ENCODE results near the gene KRTAP10-7. TPM values are rescaled to one million over a fixed set of nuclear protein-coding genes. Genes with fewer than 3 reads are reported as not detected.
A peak's percentile ranks its signal among the peaks of the same experiment; 100 is the strongest.
"Not testable (repeated sequence)": the region's sequence is repeated elsewhere in the genome, so short reads cannot be mapped to it uniquely, and the experiment has no call there.

The KRTAP10-7 gene
- total RNA-seq, 6 experiments from 2014 or later, result not detected

DNA sequence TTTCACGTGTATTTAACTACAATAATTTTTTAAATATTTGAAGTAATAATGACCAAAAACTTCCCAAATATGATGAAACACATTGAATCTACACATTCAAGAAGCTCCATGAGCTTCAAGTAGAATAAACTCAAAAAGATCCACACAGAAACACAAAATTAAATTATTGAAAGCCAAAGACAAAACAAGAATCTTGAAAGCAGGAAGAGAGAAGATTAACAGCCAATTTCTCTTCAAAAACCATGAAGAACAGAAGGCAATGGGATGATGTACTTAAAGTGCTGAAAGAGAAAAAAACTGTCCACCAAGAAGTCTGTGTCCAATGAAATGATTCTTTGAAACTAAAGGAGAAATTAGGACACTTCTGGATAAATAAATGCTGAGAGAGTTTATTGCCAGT, 31.7 kb downstream of the KRTAP10-7 start:
- TF ChIP-seq, protein P1, sequence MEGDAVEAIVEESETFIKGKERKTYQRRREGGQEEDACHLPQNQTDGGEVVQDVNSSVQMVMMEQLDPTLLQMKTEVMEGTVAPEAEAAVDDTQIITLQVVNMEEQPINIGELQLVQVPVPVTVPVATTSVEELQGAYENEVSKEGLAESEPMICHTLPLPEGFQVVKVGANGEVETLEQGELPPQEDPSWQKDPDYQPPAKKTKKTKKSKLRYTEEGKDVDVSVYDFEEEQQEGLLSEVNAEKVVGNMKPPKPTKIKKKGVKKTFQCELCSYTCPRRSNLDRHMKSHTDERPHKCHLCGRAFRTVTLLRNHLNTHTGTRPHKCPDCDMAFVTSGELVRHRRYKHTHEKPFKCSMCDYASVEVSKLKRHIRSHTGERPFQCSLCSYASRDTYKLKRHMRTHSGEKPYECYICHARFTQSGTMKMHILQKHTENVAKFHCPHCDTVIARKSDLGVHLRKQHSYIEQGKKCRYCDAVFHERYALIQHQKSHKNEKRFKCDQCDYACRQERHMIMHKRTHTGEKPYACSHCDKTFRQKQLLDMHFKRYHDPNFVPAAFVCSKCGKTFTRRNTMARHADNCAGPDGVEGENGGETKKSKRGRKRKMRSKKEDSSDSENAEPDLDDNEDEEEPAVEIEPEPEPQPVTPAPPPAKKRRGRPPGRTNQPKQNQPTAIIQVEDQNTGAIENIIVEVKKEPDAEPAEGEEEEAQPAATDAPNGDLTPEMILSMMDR (IDR thresholded peaks at IDR 0.05), result no peak
- TF ChIP-seq POLR2A (IDR thresholded peaks at IDR 0.05), result no peak
- DNase-seq, result no peak
- H3K4me1 ChIP-seq, result no peaks in the 10 kb centered on the region
- intact Hi-C loops (cut with DNase I), result no loop called here
- ATAC-seq, result no peak
- no peak overlapping the region for H3K27ac ChIP-seq
- no peak overlapping the region for H3K4me3 ChIP-seq
- peaks cover 0 to 7% (median 0%) of the 10 kb centered on the region in 4 donors for H3K9me3 ChIP-seq
- 50% methylated on average over 1 of the region's 1 CpG for WGBS (ENCODE audit: insufficient coverage, low coverage, low lambda C conversion rate, missing lambda C conversion rate)
- no peaks in the 10 kb centered on the region for H3K36me3 ChIP-seq
- H3K27me3 ChIP-seq, result no peaks in the 10 kb centered on the region

DNA sequence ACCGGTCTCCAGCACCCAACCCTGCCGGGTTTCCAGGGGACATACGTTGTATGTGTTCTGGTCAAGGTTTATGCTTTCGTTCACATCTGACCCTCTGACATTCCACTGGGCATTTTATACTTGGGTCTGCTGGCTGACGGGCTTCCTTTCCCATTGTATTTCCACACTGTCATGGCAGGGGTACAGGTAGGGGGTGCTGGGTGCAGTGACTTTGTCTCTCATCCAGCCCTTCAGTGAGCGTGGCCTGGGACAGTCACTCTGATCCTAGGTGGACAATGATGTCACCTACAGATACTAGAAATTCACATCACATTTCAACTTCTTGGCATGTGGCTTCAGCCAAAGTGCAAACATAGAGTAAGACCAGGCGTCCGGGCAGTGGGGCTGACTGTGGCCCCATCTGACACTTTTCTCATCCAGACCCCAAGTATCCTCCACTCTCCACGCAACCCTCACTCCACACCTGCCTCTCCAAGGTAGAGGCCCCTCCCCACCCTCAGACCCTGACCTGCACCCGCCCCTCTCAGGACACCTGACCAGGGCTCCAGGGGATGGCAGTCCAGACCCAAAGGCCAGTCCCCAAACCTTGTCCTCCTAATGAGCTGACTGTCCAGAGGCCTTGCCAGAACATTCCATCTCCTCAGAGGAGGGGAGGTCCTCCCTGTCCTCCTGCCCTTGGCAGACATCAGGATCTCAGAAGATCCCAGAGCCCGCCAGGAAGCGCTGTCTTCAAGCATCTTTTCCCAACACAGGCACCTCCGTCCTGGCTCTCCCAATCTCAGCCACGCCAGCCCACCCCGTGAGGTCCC, 36.0 kb downstream of the KRTAP10-7 start:
- DNase-seq, result no peak
- H3K27me3 ChIP-seq, result no peaks in the 10 kb centered on the region
- intact Hi-C loops (cut with DNase I), result no loop called here
- 72% methylated on average over 11 of the region's 15 CpGs for WGBS (ENCODE audit: insufficient coverage, low coverage, low lambda C conversion rate, missing lambda C conversion rate)
- no peaks in the 10 kb centered on the region for H3K36me3 ChIP-seq
- peak in 1 of 4 donors; percentile 27 for ATAC-seq
- H3K4me3 ChIP-seq, result no peak overlapping the region
- H3K27ac ChIP-seq, result no peak overlapping the region
- no peak for TF ChIP-seq POLR2A (IDR thresholded peaks at IDR 0.05)
- TF ChIP-seq, protein P1 (IDR thresholded peaks at IDR 0.05), result no peak
- H3K4me1 ChIP-seq, result no peaks in the 10 kb centered on the region
- H3K9me3 ChIP-seq, result peaks cover 0 to 4% (median 0%) of the 10 kb centered on the region in 4 donors

DNA sequence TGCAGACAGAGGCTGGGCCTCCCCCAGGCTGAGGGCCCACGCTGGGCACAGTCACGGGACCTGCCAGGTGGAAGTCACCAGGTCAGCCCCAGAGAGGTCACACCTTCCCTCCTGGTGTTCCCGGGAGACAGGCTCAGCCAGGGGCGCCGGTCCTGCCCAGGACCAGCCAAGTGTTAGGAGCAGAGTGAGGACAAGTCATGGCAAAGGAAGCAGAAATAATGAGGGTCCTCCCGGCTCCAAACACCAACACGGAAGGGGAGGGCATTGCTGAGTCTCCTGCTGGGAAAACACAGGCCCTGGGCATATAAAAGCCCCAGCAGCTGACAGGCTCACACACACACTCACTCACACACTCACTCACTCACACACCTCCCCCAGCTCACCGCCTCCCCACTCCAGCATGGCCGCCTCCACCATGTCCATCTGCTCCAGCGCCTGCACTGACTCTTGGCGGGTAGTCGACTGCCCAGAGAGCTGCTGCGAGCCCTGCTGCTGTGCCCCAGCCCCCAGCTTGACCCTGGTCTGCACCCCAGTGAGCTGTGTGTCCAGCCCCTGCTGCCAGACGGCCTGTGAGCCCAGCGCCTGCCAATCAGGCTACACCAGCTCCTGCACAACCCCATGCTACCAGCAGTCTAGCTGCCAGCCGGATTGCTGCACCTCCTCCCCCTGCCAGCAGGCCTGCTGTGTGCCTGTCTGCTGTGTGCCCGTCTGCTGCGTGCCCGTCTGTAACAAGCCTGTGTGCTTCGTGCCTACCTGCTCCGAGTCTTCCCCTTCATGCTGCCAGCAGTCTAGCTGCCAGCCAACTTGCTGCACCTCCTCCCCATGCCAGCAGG, 36.8 kb downstream of the KRTAP10-7 start, which contains the start of gene KRTAP10-10:
Gene KRTAP10-10 (plus strand): TSS at position 339 of the 833 bp plus-strand sequence. CDS start 62 bp downstream, at position 401.
- Histone ChIP-seq H3K4me3 (no peak within 1 kb of the TSS), H3K27ac (no peak within 1 kb of the TSS), H3K27me3 (no peaks in the 10 kb centered on the region), H3K4me1 (no peaks in the 10 kb centered on the region), H3K9me3 (peaks cover 0 to 4% (median 0%) of the 10 kb centered on the region in 4 donors), H3K36me3 (no peaks in the 10 kb centered on the region)
- intact Hi-C loops (cut with DNase I), result no loop called here
- DNase-seq, result no peak
- peak in 1 of 4 donors; percentile 18 for ATAC-seq
- TF ChIP-seq, protein P1 (IDR thresholded peaks at IDR 0.05), result no peak
- no peak for TF ChIP-seq POLR2A (IDR thresholded peaks at IDR 0.05)
- 57% methylated on average over 9 of the region's 21 CpGs for WGBS (ENCODE audit: insufficient coverage, low coverage, low lambda C conversion rate, missing lambda C conversion rate)

DNA sequence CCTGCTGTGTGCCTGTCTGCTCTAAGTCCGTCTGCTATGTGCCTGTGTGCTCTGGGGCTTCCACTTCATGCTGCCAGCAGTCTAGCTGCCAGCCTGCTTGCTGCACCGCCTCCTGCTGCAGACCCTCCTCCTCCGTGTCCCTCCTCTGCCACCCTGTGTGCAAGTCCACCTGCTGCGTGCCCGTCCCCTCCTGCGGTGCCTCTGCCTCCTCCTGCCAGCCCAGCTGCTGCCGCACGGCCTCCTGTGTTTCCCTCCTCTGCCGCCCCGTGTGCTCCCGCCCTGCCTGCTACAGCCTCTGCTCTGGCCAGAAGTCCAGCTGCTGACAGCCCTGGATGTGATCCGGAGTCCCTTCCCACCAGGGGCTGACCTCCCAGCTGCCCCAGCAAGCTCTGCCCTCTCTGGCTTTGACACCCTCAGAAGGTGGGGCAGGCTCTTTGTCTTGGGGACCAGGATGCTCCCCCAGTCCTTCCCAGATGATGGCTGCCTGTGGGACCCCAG, 37.5 kb downstream of the KRTAP10-7 start:
- H3K27ac ChIP-seq; H3K27me3 ChIP-seq; ATAC-seq; intact Hi-C loops (cut with DNase I); H3K36me3 ChIP-seq; H3K9me3 ChIP-seq; H3K4me1 ChIP-seq; DNase-seq; H3K4me3 ChIP-seq: not testable (repeated sequence)
- 33% methylated on average over 9 of the region's 12 CpGs for WGBS (ENCODE audit: insufficient coverage, low coverage, low lambda C conversion rate, missing lambda C conversion rate)

DNA sequence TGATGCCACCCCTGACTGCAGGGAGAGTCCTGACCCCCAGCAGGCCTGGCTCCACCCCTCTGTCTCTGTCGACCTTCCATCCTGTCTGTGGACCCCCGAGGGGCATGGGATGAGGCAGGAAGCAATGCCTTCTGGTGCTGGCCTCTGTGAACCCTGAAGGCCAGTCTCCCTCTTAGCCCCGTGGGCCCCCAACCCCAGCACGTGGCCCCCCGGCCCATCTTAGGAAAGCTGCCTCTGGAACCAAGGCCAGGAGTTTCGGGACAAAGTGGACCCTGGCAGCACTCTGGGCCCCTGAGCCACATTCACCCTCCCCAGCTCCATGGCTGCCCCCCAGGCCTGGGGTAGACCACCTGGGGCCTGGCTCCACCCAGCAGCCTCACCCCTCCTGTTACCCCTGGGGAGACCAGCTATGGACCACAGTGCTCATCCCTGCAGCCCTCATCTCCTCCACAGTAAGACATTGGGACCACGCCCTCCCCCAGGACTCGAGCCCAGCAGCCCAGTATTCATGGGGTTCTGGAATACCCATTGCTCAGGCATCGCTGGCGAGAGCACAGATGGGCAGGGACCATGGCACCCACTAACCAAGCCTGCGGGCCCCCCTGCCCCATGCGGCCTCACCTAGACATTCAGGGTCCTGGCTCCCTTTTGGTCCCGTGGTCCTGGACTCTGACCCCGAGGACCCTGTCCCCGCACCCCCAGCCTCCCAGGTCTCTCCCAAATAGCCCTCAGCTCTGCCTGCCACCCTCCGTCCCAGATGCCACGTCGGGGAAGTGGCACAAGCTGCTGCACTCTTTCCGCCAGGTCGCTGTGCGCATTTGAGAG, 38.3 kb downstream of the KRTAP10-7 start:
- H3K4me1 ChIP-seq; intact Hi-C loops (cut with DNase I); H3K9me3 ChIP-seq; H3K27ac ChIP-seq; H3K36me3 ChIP-seq; DNase-seq; H3K4me3 ChIP-seq; H3K27me3 ChIP-seq: not testable (repeated sequence)
- WGBS (ENCODE audit: insufficient coverage, low coverage, low lambda C conversion rate, missing lambda C conversion rate), result 65% methylated on average over 9 of the region's 21 CpGs
- ATAC-seq, result peak in 1 of 4 donors; percentile 10

All from right lobe of liver (tissue), 6 donors.